Neural progenitor cell (in vitro differentiated cells): ENCODE measurements around the gene TOB1. TPM values are rescaled to one million over a fixed set of nuclear protein-coding genes. Genes with fewer than 3 reads are reported as not detected.

Experiments used
- DNase-seq: peaks from one replicate; pipeline ENCODE4 v3.0.0-alpha.2; 2016; ENCODE audit warnings: low spot score
- H2AFZ ChIP-seq: fragments of 200-600 bp; sonication (generic); replicated peaks from 2 replicates; pipeline ENCODE4 v1.6.1; 2016; ENCODE audit warnings: antibody characterized with exemption
- H3F3A ChIP-seq: fragments of 200-600 bp; sonication (generic); 2 replicates; pipeline ENCODE4 v1.6.1; 2016; ENCODE audit warnings: antibody characterized with exemption, low read depth
- H3K27ac ChIP-seq: fragments of 200-600 bp; sonication (generic); 2 replicates; pipeline ENCODE4 v1.5.1; 2016; ENCODE audit warnings: mild to moderate bottlenecking
- H3K27me3 ChIP-seq: fragments of 200-600 bp; sonication (generic); 2 replicates; pipeline ENCODE4 v1.6.1; 2016; ENCODE audit warnings: mild to moderate bottlenecking, moderate library complexity
- H3K36me3 ChIP-seq: fragments of 200-600 bp; sonication (generic); 2 replicates; pipeline ENCODE4 v1.5.1; 2016
- H3K4me1 ChIP-seq: fragments of 200-600 bp; sonication (generic); 2 replicates; pipeline ENCODE4 v1.6.1; 2016; ENCODE audit warnings: mixed run types
- H3K4me2 ChIP-seq: fragments of 200-600 bp; sonication (generic); 2 replicates; pipeline ENCODE4 v1.6.1; 2016
- H3K4me3 ChIP-seq: fragments of 200-600 bp; sonication (generic); 2 replicates; pipeline ENCODE4 v1.5.1; 2016
- H3K79me2 ChIP-seq: fragments of 200-600 bp; sonication (generic); 2 replicates; pipeline ENCODE4 v1.6.1; 2016; ENCODE audit warnings: low read depth
- H3K9ac ChIP-seq: fragments of 200-600 bp; sonication (generic); 2 replicates; pipeline ENCODE4 v1.6.1; 2016
- H3K9me3 ChIP-seq: fragments of 200-600 bp; sonication (generic); 2 replicates; pipeline ENCODE4 v1.5.1; 2016; ENCODE audit warnings: low read depth
- H4K20me1 ChIP-seq: fragments of 200-600 bp; sonication (generic); 2 replicates; pipeline ENCODE4 v1.6.1; 2016; ENCODE audit warnings: low read depth
- H3K27ac Mint-ChIP-seq: 3 replicates; pipeline ENCODE4 v1.8.0; 2021; ENCODE audit warnings: mixed read lengths
- H3K27me3 Mint-ChIP-seq: 2 replicates; pipeline ENCODE4 v1.8.0; 2022; ENCODE audit warnings: low read depth, mild to moderate bottlenecking, inconsistent platforms, moderate library complexity, mixed read lengths; ENCODE audit not compliant: insufficient read depth
- H3K36me3 Mint-ChIP-seq: 3 replicates; pipeline ENCODE4 v1.8.0; 2021; ENCODE audit warnings: mixed read lengths
- H3K4me1 Mint-ChIP-seq: 3 replicates; pipeline ENCODE4 v1.8.0; 2021; ENCODE audit warnings: mixed read lengths
- H3K4me3 Mint-ChIP-seq: 3 replicates; pipeline ENCODE4 v1.8.0; 2021; ENCODE audit warnings: mild to moderate bottlenecking, moderate library complexity, mixed read lengths
- H3K9me3 Mint-ChIP-seq: 3 replicates; pipeline ENCODE4 v1.8.0; 2020; ENCODE audit warnings: mixed read lengths
- CTCF ChIP-seq: fragments of 200-600 bp; sonication (generic); IDR thresholded peaks from 2 replicates; pipeline ENCODE4 v1.5.1; 2017; ENCODE audit warnings: antibody characterized with exemption, mild to moderate bottlenecking
- EZH2 ChIP-seq: fragments of 200-600 bp; sonication (generic); IDR thresholded peaks from 2 replicates; pipeline ENCODE4 v1.6.1; 2017; ENCODE audit warnings: antibody characterized with exemption, mild to moderate bottlenecking, moderate library complexity
- EZH2phosphoT487 ChIP-seq: fragments of 200-600 bp; sonication (generic); IDR thresholded peaks from 2 replicates; pipeline ENCODE4 v1.6.1; 2017; ENCODE audit warnings: antibody characterized with exemption
- total RNA-seq: library from RNA; depleted of rRNA; stranded (reverse); fragments of >200 nt; gene quantifications from 2 replicates; pipeline ENCODE4 v1.2.3, GENCODE V29; 2015; ENCODE audit warnings: low replicate concordance

The TOB1 gene
- total RNA-seq, 1 donor from 2014 or later = 18.2 TPM

- Histone ChIP-seq H3K4me2 (no peak overlapping the region), H3K27ac (no peak overlapping the region), H3F3A (no peaks in the 10 kb centered on the region), H3K36me3 (no peaks in the 10 kb centered on the region), H3K27me3 (no peaks in the 10 kb centered on the region), H3K4me1 (no peaks in the 10 kb centered on the region), H3K79me2 (no peaks in the 10 kb centered on the region), H3K4me3 (no peak overlapping the region), H3K9ac (no peak overlapping the region), H3K9me3 (no peaks in the 10 kb centered on the region), H4K20me1 (no peaks in the 10 kb centered on the region), H2AFZ (no peak overlapping the region)
- peaks cover 9% of the 10 kb centered on the region for H3K4me1 Mint-ChIP-seq
- no peaks in the 10 kb centered on the region for H3K9me3 Mint-ChIP-seq
- peak overlapping the region; percentile 72 for H3K27ac Mint-ChIP-seq
- TF ChIP-seq EZH2 = no peak
- no peak for TF ChIP-seq EZH2phosphoT487
- TF ChIP-seq CTCF = no peak
- no peak for DNase-seq
- H3K36me3 Mint-ChIP-seq = no peaks in the 10 kb centered on the region
- no peak overlapping the region for H3K4me3 Mint-ChIP-seq
- peaks cover 10% of the 10 kb centered on the region for H3K27me3 Mint-ChIP-seq
Observed at GRCh38 chr17:50845240-50846147, 20.7 kb downstream of the TOB1 start.

- H3K9me3 ChIP-seq = no peaks in the 10 kb centered on the region
- Mint-ChIP-seq H3K9me3 (no peaks in the 10 kb centered on the region), H3K4me3 (no peak overlapping the region), H3K36me3 (no peaks in the 10 kb centered on the region), H3K4me1 (peaks cover 9% of the 10 kb centered on the region), H3K27ac (no peak overlapping the region), H3K27me3 (peaks cover 11% of the 10 kb centered on the region)
- H2AFZ ChIP-seq = peak overlapping the region; percentile 26
- H3K4me2 ChIP-seq = no peak overlapping the region
- no peaks in the 10 kb centered on the region for H3K27me3 ChIP-seq
- H4K20me1 ChIP-seq = no peaks in the 10 kb centered on the region
- H3K79me2 ChIP-seq = no peaks in the 10 kb centered on the region
- TF ChIP-seq EZH2phosphoT487 = no peak
- TF ChIP-seq CTCF = no peak
- no peak for TF ChIP-seq EZH2
- no peak overlapping the region for H3K27ac ChIP-seq
- DNase-seq = no peak
- no peak overlapping the region for H3K4me3 ChIP-seq
- no peaks in the 10 kb centered on the region for H3K36me3 ChIP-seq
- H3F3A ChIP-seq = no peaks in the 10 kb centered on the region
- no peaks in the 10 kb centered on the region for H3K4me1 ChIP-seq
- no peak overlapping the region for H3K9ac ChIP-seq
Observed at GRCh38 chr17:50844117-50844700, 21.9 kb downstream of the TOB1 start.

GRCh38 chr17:50843150-50843905, 22.8 kb downstream of the TOB1 start:
- Mint-ChIP-seq H3K4me1 (peaks cover 16% of the 10 kb centered on the region), H3K4me3 (no peak overlapping the region), H3K27me3 (peaks cover 19% of the 10 kb centered on the region), H3K36me3 (no peaks in the 10 kb centered on the region), H3K27ac (no peak overlapping the region), H3K9me3 (no peaks in the 10 kb centered on the region)
- Histone ChIP-seq H3F3A (peaks cover 3% of the 10 kb centered on the region), H3K4me1 (peaks cover 5% of the 10 kb centered on the region), H3K27me3 (no peaks in the 10 kb centered on the region), H3K9ac (no peak overlapping the region), H3K36me3 (no peaks in the 10 kb centered on the region), H3K9me3 (no peaks in the 10 kb centered on the region), H4K20me1 (no peaks in the 10 kb centered on the region), H3K79me2 (no peaks in the 10 kb centered on the region), H3K4me3 (no peak overlapping the region), H2AFZ (no peak overlapping the region), H3K4me2 (no peak overlapping the region), H3K27ac (no peak overlapping the region)
- TF ChIP-seq CTCF = no peak
- TF ChIP-seq EZH2phosphoT487 = no peak
- TF ChIP-seq EZH2 = no peak
- DNase-seq = no peak
